ENCODE results near the gene MRPS9.

MRPS9 gene

GRCh38 chr2:105037572-105038382 is at the start of gene MRPS9:
MRPS9 (plus strand) TSS chr2:105038069; CDS start chr2:105038093, 24 bp downstream.
- peak; percentile 96 for DNase-seq (ENCODE audit: low read depth)

- DNase-seq (ENCODE audit: low read depth): no peak
Measured at GRCh38 chr2:105005181-105005951, 32.5 kb upstream of the MRPS9 start.

- no peak for DNase-seq (ENCODE audit: low read depth)
Measured at GRCh38 chr2:105007367-105007766, 30.5 kb upstream of the MRPS9 start.

- no peak for DNase-seq (ENCODE audit: low read depth)
Measured at GRCh38 chr2:105032476-105032875, 5.4 kb upstream of the MRPS9 start.

- no peak for DNase-seq (ENCODE audit: low read depth)
Measured at GRCh38 chr2:105034170-105034569, 3.7 kb upstream of the MRPS9 start.

- no peak for DNase-seq (ENCODE audit: low read depth)
Measured at GRCh38 chr2:105038383-105039061, 653 bp downstream of the MRPS9 start.

- DNase-seq (ENCODE audit: low read depth): no peak
Measured at GRCh38 chr2:105039559-105039958, 1.7 kb downstream of the MRPS9 start.

- no peak for DNase-seq (ENCODE audit: low read depth)
Measured at GRCh38 chr2:105042189-105042588, 4.3 kb downstream of the MRPS9 start.

- DNase-seq (ENCODE audit: low read depth): no peak
Measured at GRCh38 chr2:105052773-105053172, 14.9 kb downstream of the MRPS9 start.

GRCh38 chr2:105055613-105056012 is 17.7 kb downstream of the MRPS9 start:
- no peak for DNase-seq (ENCODE audit: low read depth)

GRCh38 chr2:105056245-105056644 is 18.4 kb downstream of the MRPS9 start:
- DNase-seq (ENCODE audit: low read depth): no peak

- no peak for DNase-seq (ENCODE audit: low read depth)
Measured at GRCh38 chr2:105057005-105057404, 19.1 kb downstream of the MRPS9 start.

GRCh38 chr2:105061560-105061959 is 23.7 kb downstream of the MRPS9 start:
- no peak for DNase-seq (ENCODE audit: low read depth)

- no peak for DNase-seq (ENCODE audit: low read depth)
Measured at GRCh38 chr2:105062158-105062557, 24.3 kb downstream of the MRPS9 start.

- DNase-seq (ENCODE audit: low read depth): no peak
Measured at GRCh38 chr2:105068387-105068786, 30.5 kb downstream of the MRPS9 start.

GRCh38 chr2:105068875-105069274 is 31.0 kb downstream of the MRPS9 start:
- no peak for DNase-seq (ENCODE audit: low read depth)

- no peak for DNase-seq (ENCODE audit: low read depth)
Measured at GRCh38 chr2:105070010-105070865, 32.4 kb downstream of the MRPS9 start.

GRCh38 chr2:105071379-105071778 is 33.5 kb downstream of the MRPS9 start:
- no peak for DNase-seq (ENCODE audit: low read depth)

- DNase-seq (ENCODE audit: low read depth): no peak
Measured at GRCh38 chr2:105072039-105072438, 34.2 kb downstream of the MRPS9 start.

GRCh38 chr2:105073591-105073990 is 35.7 kb downstream of the MRPS9 start:
- no peak for DNase-seq (ENCODE audit: low read depth)

GRCh38 chr2:105076121-105076520 is 38.3 kb downstream of the MRPS9 start:
- DNase-seq (ENCODE audit: low read depth): no peak

Data from stimulated activated CD8-positive, alpha-beta memory T cell treated with anti-CD3 and anti-CD28 coated beads, Interleukin-15, amount 100 ng/mL, for 1 hour (primary cell).